ENCODE results near the gene FUBP3.

The FUBP3 gene

GRCh38 chr9:130669965-130670364, 90.6 kb downstream of the FUBP3 start:
- H3K9me3 ChIP-seq (ENCODE audit: insufficient read depth, low read depth, low read length), result no peaks in the 10 kb centered on the region
- H3K9ac ChIP-seq (ENCODE audit: low read depth, low read length, poor library complexity, severe bottlenecking), result no peak overlapping the region
- H4K20me1 ChIP-seq (ENCODE audit: insufficient read depth, low read length, poor library complexity, severe bottlenecking), result no peaks in the 10 kb centered on the region
- H3F3A ChIP-seq (ENCODE audit: low read depth), result no peaks in the 10 kb centered on the region
- H3K79me2 ChIP-seq (ENCODE audit: insufficient read depth, low read length), result no peaks in the 10 kb centered on the region
- no peak overlapping the region for H3K4me3 ChIP-seq (ENCODE audit: low read length, poor library complexity, severe bottlenecking)
- H3K4me2 ChIP-seq (ENCODE audit: low read depth, low read length, poor library complexity, severe bottlenecking), result no peak overlapping the region
- no peak overlapping the region; the same call in 1 of the 2 replicates for H2AFZ ChIP-seq (ENCODE audit: low read length)
- H3K27me3 ChIP-seq (ENCODE audit: insufficient read depth, low read length, poor library complexity, severe bottlenecking), result no peaks in the 10 kb centered on the region
- TF ChIP-seq EZH2phosphoT487 (IDR thresholded peaks at IDR 0.05; ENCODE audit: borderline replicate concordance), result no peak
- TF ChIP-seq CTCF (conservative IDR thresholded peaks at IDR 0.05; ENCODE audit: low read length), result no peak
- H3K9me2 ChIP-seq (replicated peaks; ENCODE audit: low read depth, low read length), result no peaks in the 10 kb centered on the region
- H3K36me3 ChIP-seq (ENCODE audit: insufficient read depth, low read length), result no peaks in the 10 kb centered on the region
- peaks cover 7% of the 10 kb centered on the region for H3K4me1 ChIP-seq (ENCODE audit: insufficient read depth, low read length, poor library complexity, severe bottlenecking)

- no peaks in the 10 kb centered on the region for H3K27me3 ChIP-seq (ENCODE audit: insufficient read depth, low read length, poor library complexity, severe bottlenecking)
- TF ChIP-seq EZH2phosphoT487 (IDR thresholded peaks at IDR 0.05; ENCODE audit: borderline replicate concordance), result no peak
- H3K9me2 ChIP-seq (replicated peaks; ENCODE audit: low read depth, low read length), result no peaks in the 10 kb centered on the region
- no peaks in the 10 kb centered on the region for H4K20me1 ChIP-seq (ENCODE audit: insufficient read depth, low read length, poor library complexity, severe bottlenecking)
- no peak overlapping the region for H3K4me3 ChIP-seq (ENCODE audit: low read length, poor library complexity, severe bottlenecking)
- H3K9ac ChIP-seq (ENCODE audit: low read depth, low read length, poor library complexity, severe bottlenecking), result no peak overlapping the region
- H3K4me2 ChIP-seq (ENCODE audit: low read depth, low read length, poor library complexity, severe bottlenecking), result no peak overlapping the region
- H3F3A ChIP-seq (ENCODE audit: low read depth), result no peaks in the 10 kb centered on the region
- H3K9me3 ChIP-seq (ENCODE audit: insufficient read depth, low read depth, low read length), result no peaks in the 10 kb centered on the region
- H3K79me2 ChIP-seq (ENCODE audit: insufficient read depth, low read length), result no peaks in the 10 kb centered on the region
- H2AFZ ChIP-seq (ENCODE audit: low read length), result no peak overlapping the region
- H3K4me1 ChIP-seq (ENCODE audit: insufficient read depth, low read length, poor library complexity, severe bottlenecking), result peaks cover 7% of the 10 kb centered on the region
- no peaks in the 10 kb centered on the region for H3K36me3 ChIP-seq (ENCODE audit: insufficient read depth, low read length)
Measured at GRCh38 chr9:130670644-130671043, 91.3 kb downstream of the FUBP3 start.

GRCh38 chr9:130672466-130672865, 93.1 kb downstream of the FUBP3 start:
- Histone ChIP-seq H3K27me3 (ENCODE audit: insufficient read depth, low read length, poor library complexity, severe bottlenecking) (no peaks in the 10 kb centered on the region), H3K9me2 (replicated peaks; ENCODE audit: low read depth, low read length) (no peaks in the 10 kb centered on the region), H3K4me2 (ENCODE audit: low read depth, low read length, poor library complexity, severe bottlenecking) (no peak overlapping the region), H4K20me1 (ENCODE audit: insufficient read depth, low read length, poor library complexity, severe bottlenecking) (no peaks in the 10 kb centered on the region), H3K79me2 (ENCODE audit: insufficient read depth, low read length) (no peaks in the 10 kb centered on the region), H2AFZ (ENCODE audit: low read length) (no peak overlapping the region), H3F3A (ENCODE audit: low read depth) (no peaks in the 10 kb centered on the region), H3K9me3 (ENCODE audit: insufficient read depth, low read depth, low read length) (no peaks in the 10 kb centered on the region), H3K9ac (ENCODE audit: low read depth, low read length, poor library complexity, severe bottlenecking) (no peak overlapping the region), H3K4me3 (ENCODE audit: low read length, poor library complexity, severe bottlenecking) (no peak overlapping the region), H3K36me3 (ENCODE audit: insufficient read depth, low read length) (no peaks in the 10 kb centered on the region), H3K4me1 (ENCODE audit: insufficient read depth, low read length, poor library complexity, severe bottlenecking) (peaks cover 7% of the 10 kb centered on the region)
- TF ChIP-seq EZH2phosphoT487 (IDR thresholded peaks at IDR 0.05; ENCODE audit: borderline replicate concordance) (no peak), CTCF (conservative IDR thresholded peaks at IDR 0.05; ENCODE audit: low read length) (no peak)

- Histone ChIP-seq H3K36me3 (ENCODE audit: insufficient read depth, low read length) (no peaks in the 10 kb centered on the region), H3K79me2 (ENCODE audit: insufficient read depth, low read length) (no peaks in the 10 kb centered on the region), H3K9me2 (replicated peaks; ENCODE audit: low read depth, low read length) (no peaks in the 10 kb centered on the region), H3K9ac (ENCODE audit: low read depth, low read length, poor library complexity, severe bottlenecking) (no peak overlapping the region), H4K20me1 (ENCODE audit: insufficient read depth, low read length, poor library complexity, severe bottlenecking) (no peaks in the 10 kb centered on the region), H3K4me2 (ENCODE audit: low read depth, low read length, poor library complexity, severe bottlenecking) (no peak overlapping the region), H3K9me3 (ENCODE audit: insufficient read depth, low read depth, low read length) (no peaks in the 10 kb centered on the region), H3K4me3 (ENCODE audit: low read length, poor library complexity, severe bottlenecking) (no peak overlapping the region), H3F3A (ENCODE audit: low read depth) (no peaks in the 10 kb centered on the region), H3K4me1 (ENCODE audit: insufficient read depth, low read length, poor library complexity, severe bottlenecking) (peaks cover 7% of the 10 kb centered on the region), H2AFZ (ENCODE audit: low read length) (no peak overlapping the region), H3K27me3 (ENCODE audit: insufficient read depth, low read length, poor library complexity, severe bottlenecking) (no peaks in the 10 kb centered on the region)
- no peak for TF ChIP-seq EZH2phosphoT487 (IDR thresholded peaks at IDR 0.05; ENCODE audit: borderline replicate concordance)
- no peak for TF ChIP-seq CTCF (conservative IDR thresholded peaks at IDR 0.05; ENCODE audit: low read length)
Measured at GRCh38 chr9:130672933-130673615, 93.7 kb downstream of the FUBP3 start.
